ENCODE measurements around the gene SLC39A3.

Gene SLC39A3

DNA sequence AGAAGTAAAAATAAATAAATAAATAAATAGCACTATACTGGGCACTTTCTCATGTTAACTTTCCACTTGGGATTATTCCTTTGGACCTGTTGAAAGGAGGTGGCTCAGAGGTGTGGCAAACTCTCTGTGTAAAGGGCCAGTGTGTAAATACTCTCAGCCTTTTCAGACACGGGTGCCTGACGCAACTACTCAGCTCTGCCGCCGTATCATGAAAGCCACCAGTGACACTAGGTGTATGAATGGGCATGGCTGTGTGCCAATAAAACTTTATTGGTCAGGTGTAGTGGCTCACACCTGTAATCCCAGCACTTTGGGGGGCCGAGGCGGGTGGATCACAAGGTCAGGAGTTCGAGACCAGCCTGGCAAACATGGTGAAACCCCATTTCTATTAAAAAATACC lies 20.1 kb upstream of the SLC39A3 start:
- no peak overlapping the region for H3K27ac ChIP-seq (ENCODE audit: low read depth in 2 of 2, low read length in 2 of 2)
- H3K9me3 ChIP-seq (ENCODE audit: control insufficient read depth in 2 of 2, low read length in 2 of 2) = no peaks in the 10 kb centered on the region
- H3K4me1 ChIP-seq (ENCODE audit: control insufficient read depth in 2 of 2, insufficient read depth in 2 of 2, low read length in 2 of 2) = no peaks in the 10 kb centered on the region
- peaks cover 39 to 54% of the 10 kb centered on the region in 2 donors for H3K36me3 ChIP-seq (ENCODE audit: control insufficient read depth in 2 of 2, insufficient read depth in 2 of 2, low read length in 2 of 2)
- no peaks in the 10 kb centered on the region for H3K27me3 ChIP-seq (ENCODE audit: control insufficient read depth in 2 of 2, insufficient read depth in 2 of 2, low read length in 2 of 2)
- no peak overlapping the region for H3K4me3 ChIP-seq (ENCODE audit: low read length in 2 of 2)
- no peak overlapping the region for H3K9ac ChIP-seq (ENCODE audit: low read depth in 1 of 2, low read length in 2 of 2)

DNA sequence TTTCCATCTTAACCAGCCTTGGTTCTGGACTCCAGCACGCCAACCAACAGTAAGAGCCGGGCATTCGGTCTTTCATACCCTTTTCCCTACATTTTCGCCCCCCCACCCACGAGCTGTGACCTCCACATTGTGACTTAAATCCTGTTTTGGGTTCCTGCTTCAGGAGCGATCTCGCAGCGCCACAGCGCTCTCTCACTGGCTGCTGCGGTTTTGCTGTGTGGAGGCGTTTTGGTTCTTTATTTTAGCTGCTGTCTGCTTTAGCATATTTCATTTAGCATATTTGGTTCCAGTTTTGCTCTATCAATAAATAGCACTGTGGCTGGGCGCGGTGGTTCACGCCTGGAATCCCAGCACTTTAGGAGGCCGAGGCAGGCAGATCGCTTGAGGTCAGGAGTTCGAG lies 19.5 kb upstream of the SLC39A3 start:
- H3K4me1 ChIP-seq (ENCODE audit: control insufficient read depth in 2 of 2, insufficient read depth in 2 of 2, low read length in 2 of 2) = no peaks in the 10 kb centered on the region
- no peaks in the 10 kb centered on the region for H3K9me3 ChIP-seq (ENCODE audit: control insufficient read depth in 2 of 2, low read length in 2 of 2)
- no peaks in the 10 kb centered on the region for H3K27me3 ChIP-seq (ENCODE audit: control insufficient read depth in 2 of 2, insufficient read depth in 2 of 2, low read length in 2 of 2)
- peaks cover 36 to 59% of the 10 kb centered on the region in 2 donors for H3K36me3 ChIP-seq (ENCODE audit: control insufficient read depth in 2 of 2, insufficient read depth in 2 of 2, low read length in 2 of 2)
- H3K27ac ChIP-seq (ENCODE audit: low read depth in 2 of 2, low read length in 2 of 2) = no peak overlapping the region
- no peak overlapping the region for H3K4me3 ChIP-seq (ENCODE audit: low read length in 2 of 2)
- no peak overlapping the region for H3K9ac ChIP-seq (ENCODE audit: low read depth in 1 of 2, low read length in 2 of 2)

- peaks cover 36 to 61% of the 10 kb centered on the region in 2 donors for H3K36me3 ChIP-seq (ENCODE audit: control insufficient read depth in 2 of 2, insufficient read depth in 2 of 2, low read length in 2 of 2)
- no peaks in the 10 kb centered on the region for H3K27me3 ChIP-seq (ENCODE audit: control insufficient read depth in 2 of 2, insufficient read depth in 2 of 2, low read length in 2 of 2)
- H3K9me3 ChIP-seq (ENCODE audit: control insufficient read depth in 2 of 2, low read length in 2 of 2) = no peaks in the 10 kb centered on the region
- no peak overlapping the region for H3K9ac ChIP-seq (ENCODE audit: low read depth in 1 of 2, low read length in 2 of 2)
- H3K4me3 ChIP-seq (ENCODE audit: low read length in 2 of 2) = no peak overlapping the region
- no peak overlapping the region for H3K27ac ChIP-seq (ENCODE audit: low read depth in 2 of 2, low read length in 2 of 2)
- no peaks in the 10 kb centered on the region for H3K4me1 ChIP-seq (ENCODE audit: control insufficient read depth in 2 of 2, insufficient read depth in 2 of 2, low read length in 2 of 2)
Measured at GRCh38 chr19:2758601-2759313, 18.9 kb upstream of the SLC39A3 start.

DNA sequence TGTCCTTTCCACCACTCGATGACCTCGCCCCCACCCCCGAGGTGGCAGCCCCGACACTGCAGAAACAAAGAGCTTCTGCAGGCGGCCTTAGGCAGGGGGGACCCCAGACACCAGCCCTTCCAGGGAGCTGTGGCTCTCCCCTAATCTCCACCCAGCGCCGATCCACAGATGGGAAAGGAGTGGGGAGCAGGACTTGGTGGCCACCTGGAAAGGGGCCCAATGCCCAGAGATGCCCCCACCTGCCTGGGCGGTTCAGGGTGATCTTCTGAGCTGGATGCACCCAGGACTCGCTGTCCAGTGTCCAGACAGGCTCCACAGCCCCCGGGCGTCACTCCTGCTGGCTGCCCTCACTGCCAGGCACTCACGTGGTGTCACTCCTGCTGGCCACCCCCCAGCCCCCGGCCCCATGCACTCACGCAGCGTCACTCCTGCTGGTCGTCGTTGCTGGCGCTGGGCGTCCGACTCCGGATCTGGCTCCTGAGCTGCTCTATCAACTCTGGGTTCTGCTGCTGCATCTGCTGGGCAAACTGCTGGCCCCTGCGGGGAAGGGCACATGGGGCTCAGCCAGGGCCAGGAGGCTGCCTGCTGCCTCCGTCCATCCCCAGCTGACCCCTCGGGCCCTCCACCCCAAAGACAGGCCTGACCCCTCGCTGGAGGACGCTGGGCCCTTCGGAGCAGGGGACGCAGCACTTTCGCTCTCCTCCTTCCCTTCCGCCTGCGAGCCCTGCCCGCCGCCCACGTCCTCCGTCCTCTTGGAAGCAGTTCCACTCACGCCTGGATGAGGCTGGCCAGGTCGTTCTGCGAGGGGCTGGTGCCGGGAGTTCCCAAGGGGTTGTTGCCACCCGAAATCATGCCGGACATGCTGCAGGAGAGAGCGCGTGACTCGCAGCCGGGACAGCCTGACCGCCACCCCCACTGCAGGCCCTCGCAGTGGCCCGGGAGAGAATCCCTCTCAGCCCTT lies 17.4 kb upstream of the SLC39A3 start:
- no peak overlapping the region for H3K4me3 ChIP-seq (ENCODE audit: low read length in 2 of 2)
- peaks cover 29 to 47% of the 10 kb centered on the region in 2 donors for H3K36me3 ChIP-seq (ENCODE audit: control insufficient read depth in 2 of 2, insufficient read depth in 2 of 2, low read length in 2 of 2)
- H3K9me3 ChIP-seq (ENCODE audit: control insufficient read depth in 2 of 2, low read length in 2 of 2) = no peaks in the 10 kb centered on the region
- H3K4me1 ChIP-seq (ENCODE audit: control insufficient read depth in 2 of 2, insufficient read depth in 2 of 2, low read length in 2 of 2) = no peaks in the 10 kb centered on the region
- H3K27me3 ChIP-seq (ENCODE audit: control insufficient read depth in 2 of 2, insufficient read depth in 2 of 2, low read length in 2 of 2) = no peaks in the 10 kb centered on the region
- H3K9ac ChIP-seq (ENCODE audit: low read depth in 1 of 2, low read length in 2 of 2) = no peak overlapping the region
- H3K27ac ChIP-seq (ENCODE audit: low read depth in 2 of 2, low read length in 2 of 2) = no peak overlapping the region

DNA sequence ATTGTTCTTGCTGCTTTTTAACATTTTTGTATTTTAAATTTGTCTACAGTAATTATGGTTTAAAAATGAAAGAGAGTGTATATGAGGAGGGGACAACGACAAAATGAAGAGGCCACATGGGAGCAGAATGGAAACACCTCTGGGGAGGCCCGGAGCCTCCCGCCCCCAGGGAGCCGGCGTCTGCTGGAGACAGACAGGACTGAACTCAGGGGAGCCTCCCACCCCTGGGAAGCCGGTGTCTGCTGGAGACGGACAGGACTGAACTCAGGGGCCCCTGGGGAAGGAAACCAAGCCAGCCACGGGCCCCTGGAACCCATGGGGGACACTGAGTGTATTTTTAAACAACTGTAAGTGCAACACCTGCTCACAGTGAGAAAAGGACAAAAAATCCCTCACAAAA lies 16.7 kb upstream of the SLC39A3 start:
- Histone ChIP-seq H3K9me3 (ENCODE audit: control insufficient read depth in 2 of 2, low read length in 2 of 2) (no peaks in the 10 kb centered on the region), H3K36me3 (ENCODE audit: control insufficient read depth in 2 of 2, insufficient read depth in 2 of 2, low read length in 2 of 2) (peaks cover 26 to 46% of the 10 kb centered on the region in 2 donors), H3K4me1 (ENCODE audit: control insufficient read depth in 2 of 2, insufficient read depth in 2 of 2, low read length in 2 of 2) (no peaks in the 10 kb centered on the region), H3K27ac (ENCODE audit: low read depth in 2 of 2, low read length in 2 of 2) (no peak overlapping the region), H3K9ac (ENCODE audit: low read depth in 1 of 2, low read length in 2 of 2) (no peak overlapping the region), H3K27me3 (ENCODE audit: control insufficient read depth in 2 of 2, insufficient read depth in 2 of 2, low read length in 2 of 2) (no peaks in the 10 kb centered on the region), H3K4me3 (ENCODE audit: low read length in 2 of 2) (no peak overlapping the region)

- H3K27ac ChIP-seq (ENCODE audit: low read depth in 2 of 2, low read length in 2 of 2) = no peak overlapping the region
- H3K9me3 ChIP-seq (ENCODE audit: control insufficient read depth in 2 of 2, low read length in 2 of 2) = no peaks in the 10 kb centered on the region
- no peaks in the 10 kb centered on the region for H3K27me3 ChIP-seq (ENCODE audit: control insufficient read depth in 2 of 2, insufficient read depth in 2 of 2, low read length in 2 of 2)
- peaks cover 20 to 39% of the 10 kb centered on the region in 2 donors for H3K36me3 ChIP-seq (ENCODE audit: control insufficient read depth in 2 of 2, insufficient read depth in 2 of 2, low read length in 2 of 2)
- H3K4me1 ChIP-seq (ENCODE audit: control insufficient read depth in 2 of 2, insufficient read depth in 2 of 2, low read length in 2 of 2) = no peaks in the 10 kb centered on the region
- no peak overlapping the region for H3K4me3 ChIP-seq (ENCODE audit: low read length in 2 of 2)
- no peak overlapping the region for H3K9ac ChIP-seq (ENCODE audit: low read depth in 1 of 2, low read length in 2 of 2)
Measured at GRCh38 chr19:2755811-2756210, 16.0 kb upstream of the SLC39A3 start.

- H3K27me3 ChIP-seq (ENCODE audit: control insufficient read depth in 2 of 2, insufficient read depth in 2 of 2, low read length in 2 of 2) = no peaks in the 10 kb centered on the region
- no peak overlapping the region for H3K9ac ChIP-seq (ENCODE audit: low read depth in 1 of 2, low read length in 2 of 2)
- H3K36me3 ChIP-seq (ENCODE audit: control insufficient read depth in 2 of 2, insufficient read depth in 2 of 2, low read length in 2 of 2) = peaks cover 18 to 36% of the 10 kb centered on the region in 2 donors
- H3K27ac ChIP-seq (ENCODE audit: low read depth in 2 of 2, low read length in 2 of 2) = no peak overlapping the region
- H3K4me1 ChIP-seq (ENCODE audit: control insufficient read depth in 2 of 2, insufficient read depth in 2 of 2, low read length in 2 of 2) = no peaks in the 10 kb centered on the region
- no peaks in the 10 kb centered on the region for H3K9me3 ChIP-seq (ENCODE audit: control insufficient read depth in 2 of 2, low read length in 2 of 2)
- no peak overlapping the region for H3K4me3 ChIP-seq (ENCODE audit: low read length in 2 of 2)
Measured at GRCh38 chr19:2755448-2755705, 15.6 kb upstream of the SLC39A3 start.

DNA sequence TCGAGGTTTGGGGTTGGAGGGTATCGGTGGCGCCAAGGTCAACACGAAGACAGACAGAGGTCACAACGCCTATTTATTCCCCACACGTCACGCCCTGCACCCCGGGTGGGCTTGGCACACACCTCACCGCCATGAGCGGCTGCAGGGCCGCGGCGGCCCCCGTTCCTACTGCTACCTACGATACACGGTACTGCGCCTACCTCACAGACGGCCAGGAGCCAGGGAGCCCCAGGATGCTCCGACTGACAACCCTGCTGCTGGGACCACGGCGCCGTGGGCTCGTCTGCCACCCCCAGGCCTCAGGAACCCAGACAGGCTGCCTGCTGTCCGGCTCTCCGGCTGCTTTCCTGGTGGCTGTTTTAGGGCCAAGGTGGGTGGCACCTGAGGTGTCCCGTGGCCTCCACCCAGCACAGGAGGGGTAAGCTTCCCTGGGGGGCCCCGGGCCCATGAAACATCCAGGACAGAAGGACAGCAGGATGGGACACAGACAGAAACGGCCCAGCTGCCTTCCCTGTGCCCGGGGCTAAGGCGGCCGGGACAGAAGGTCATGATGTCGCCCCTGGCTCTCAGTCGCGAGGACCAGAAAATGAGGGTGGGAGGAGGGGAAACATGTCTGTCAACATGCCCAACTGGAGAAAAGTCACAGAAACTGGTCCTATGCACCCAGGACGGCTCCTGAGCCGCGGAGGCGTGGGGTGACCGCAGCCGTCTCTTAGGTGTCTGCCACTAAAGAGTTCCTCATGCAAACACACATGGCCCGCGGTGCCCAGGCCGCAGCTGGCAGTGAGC lies 15.0 kb upstream of the SLC39A3 start:
- peaks cover 18 to 36% of the 10 kb centered on the region in 2 donors for H3K36me3 ChIP-seq (ENCODE audit: control insufficient read depth in 2 of 2, insufficient read depth in 2 of 2, low read length in 2 of 2)
- H3K9me3 ChIP-seq (ENCODE audit: control insufficient read depth in 2 of 2, low read length in 2 of 2) = no peaks in the 10 kb centered on the region
- no peaks in the 10 kb centered on the region for H3K4me1 ChIP-seq (ENCODE audit: control insufficient read depth in 2 of 2, insufficient read depth in 2 of 2, low read length in 2 of 2)
- no peak overlapping the region for H3K9ac ChIP-seq (ENCODE audit: low read depth in 1 of 2, low read length in 2 of 2)
- no peaks in the 10 kb centered on the region for H3K27me3 ChIP-seq (ENCODE audit: control insufficient read depth in 2 of 2, insufficient read depth in 2 of 2, low read length in 2 of 2)
- no peak overlapping the region for H3K27ac ChIP-seq (ENCODE audit: low read depth in 2 of 2, low read length in 2 of 2)
- no peak overlapping the region for H3K4me3 ChIP-seq (ENCODE audit: low read length in 2 of 2)

DNA sequence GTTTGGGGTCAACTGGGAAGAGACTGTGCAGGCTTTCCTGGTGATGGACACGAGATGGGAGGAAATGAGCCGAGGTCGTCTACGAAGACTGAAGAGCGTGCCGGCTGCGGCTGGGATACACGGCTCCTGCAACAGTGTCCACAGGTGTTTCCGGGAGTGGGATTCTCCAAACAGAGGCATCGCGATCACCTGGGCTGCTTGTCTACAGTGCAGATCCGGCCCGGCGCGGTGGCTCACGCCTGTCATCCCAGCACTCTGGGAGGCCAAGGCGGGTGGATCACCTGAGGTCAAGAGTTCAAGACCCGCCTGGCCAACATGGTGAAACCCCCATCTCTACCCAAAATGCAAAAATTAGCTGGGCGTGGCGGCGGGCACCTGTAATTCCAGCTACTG lies 11.6 kb upstream of the SLC39A3 start:
- H3K9me3 ChIP-seq (ENCODE audit: control insufficient read depth in 2 of 2, low read length in 2 of 2) = no peaks in the 10 kb centered on the region
- no peak overlapping the region for H3K27ac ChIP-seq (ENCODE audit: low read depth in 2 of 2, low read length in 2 of 2)
- peaks cover under 1 to 19% of the 10 kb centered on the region in 2 donors for H3K36me3 ChIP-seq (ENCODE audit: control insufficient read depth in 2 of 2, insufficient read depth in 2 of 2, low read length in 2 of 2)
- no peak overlapping the region for H3K9ac ChIP-seq (ENCODE audit: low read depth in 1 of 2, low read length in 2 of 2)
- no peak overlapping the region for H3K4me3 ChIP-seq (ENCODE audit: low read length in 2 of 2)
- peaks cover 0 to 3% of the 10 kb centered on the region in 2 donors for H3K4me1 ChIP-seq (ENCODE audit: control insufficient read depth in 2 of 2, insufficient read depth in 2 of 2, low read length in 2 of 2)
- no peaks in the 10 kb centered on the region for H3K27me3 ChIP-seq (ENCODE audit: control insufficient read depth in 2 of 2, insufficient read depth in 2 of 2, low read length in 2 of 2)
